Glomerular visceral epithelial cell (primary cell): ENCODE data around the gene IDUA.

Source experiments
- DNase-seq: peaks from one replicate; pipeline ENCODE4 v3.0.0-alpha.2; 2016; ENCODE audit errors: extremely low spot score

Gene IDUA

GRCh38 chr4:1030559-1030958 lies 43.7 kb downstream of the IDUA start:
- DNase-seq: no peak

DNA sequence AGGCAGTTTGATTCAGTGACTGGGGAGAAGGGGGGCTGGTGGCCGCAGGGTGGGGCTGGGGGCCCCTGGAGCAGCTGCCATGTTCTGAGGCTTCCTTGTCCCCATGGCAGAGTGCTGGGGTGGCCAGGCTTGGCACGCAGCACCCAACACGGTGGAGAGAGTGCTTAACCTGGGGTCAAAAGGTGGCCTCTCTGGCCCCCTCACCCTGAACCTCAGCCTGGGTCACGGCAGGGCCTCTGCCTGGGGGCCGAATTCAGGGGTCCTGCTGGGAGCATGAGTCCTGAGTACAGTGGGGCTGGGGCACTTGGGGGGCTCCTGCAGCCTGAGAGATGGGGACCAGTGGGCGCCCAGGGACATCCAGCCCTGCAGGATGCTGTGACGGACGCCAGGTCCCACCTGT lies 44.5 kb downstream of the IDUA start:
- DNase-seq: no peak

GRCh38 chr4:1031956-1032795 lies 45.3 kb downstream of the IDUA start:
- no peak for DNase-seq

DNA sequence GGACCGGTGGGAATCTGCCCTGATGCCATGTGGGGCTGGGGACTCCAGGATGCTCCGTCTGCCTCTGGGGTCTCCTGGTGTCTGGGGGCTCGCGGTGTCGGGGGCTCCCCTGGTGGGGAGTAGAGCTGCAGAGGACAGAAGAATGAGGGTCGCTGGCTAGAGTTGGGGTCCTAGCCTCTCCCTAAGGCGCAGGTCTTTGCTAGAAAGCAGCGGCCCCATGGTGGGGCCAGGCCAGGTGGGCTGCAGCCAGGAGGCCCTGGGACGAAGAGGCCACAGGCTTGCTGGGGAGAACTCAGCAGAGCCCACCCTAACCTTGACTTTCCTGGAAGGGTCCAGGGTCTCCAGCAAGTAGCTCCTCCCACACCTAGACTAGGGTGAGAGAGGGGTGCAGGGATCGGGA lies 46.0 kb downstream of the IDUA start:
- DNase-seq: no peak

DNA sequence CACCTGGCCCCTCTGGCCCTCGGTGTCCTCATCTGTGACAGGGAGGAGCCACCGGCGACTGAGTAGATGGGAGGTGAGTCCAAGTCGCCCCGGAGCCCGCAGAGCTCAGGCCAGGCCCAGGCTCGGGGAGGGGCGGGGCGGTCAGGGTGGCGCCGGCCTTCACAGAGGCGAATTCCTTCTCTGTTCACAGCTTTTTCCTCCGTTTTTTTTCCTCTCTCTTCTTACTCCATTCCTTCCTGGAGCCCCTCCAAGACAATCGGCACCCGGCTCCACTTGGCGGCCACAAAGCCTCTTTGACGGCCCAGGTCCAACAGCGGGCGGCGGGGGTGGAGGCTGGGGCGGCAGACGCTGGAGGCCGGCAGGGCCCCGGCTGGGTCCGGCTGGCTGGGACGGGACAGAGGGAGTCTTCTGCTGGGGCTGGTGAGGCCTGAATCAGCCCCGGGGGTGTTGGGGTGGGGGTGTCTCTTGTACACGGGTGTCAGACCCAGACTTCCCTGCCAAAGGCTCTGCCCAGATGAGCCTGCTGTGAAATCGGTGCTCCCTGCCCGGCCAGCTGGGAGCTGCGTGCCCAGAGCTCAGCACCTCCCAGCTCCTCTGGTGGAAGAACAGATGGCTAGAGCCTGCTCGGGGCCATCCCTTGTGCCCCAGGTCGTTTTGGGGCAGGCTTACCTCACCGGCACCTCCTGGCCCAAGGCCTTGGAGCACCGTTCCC lies 47.2 kb downstream of the IDUA start:
- no peak for DNase-seq

GRCh38 chr4:1035510-1035909 lies 48.7 kb downstream of the IDUA start:
- DNase-seq: no peak

- DNase-seq: no peak
These were observed 49.3 kb downstream of the IDUA start for GRCh38 chr4:1036095-1036494.

GRCh38 chr4:1036976-1037810 lies 50.3 kb downstream of the IDUA start:
- no peak for DNase-seq

DNA sequence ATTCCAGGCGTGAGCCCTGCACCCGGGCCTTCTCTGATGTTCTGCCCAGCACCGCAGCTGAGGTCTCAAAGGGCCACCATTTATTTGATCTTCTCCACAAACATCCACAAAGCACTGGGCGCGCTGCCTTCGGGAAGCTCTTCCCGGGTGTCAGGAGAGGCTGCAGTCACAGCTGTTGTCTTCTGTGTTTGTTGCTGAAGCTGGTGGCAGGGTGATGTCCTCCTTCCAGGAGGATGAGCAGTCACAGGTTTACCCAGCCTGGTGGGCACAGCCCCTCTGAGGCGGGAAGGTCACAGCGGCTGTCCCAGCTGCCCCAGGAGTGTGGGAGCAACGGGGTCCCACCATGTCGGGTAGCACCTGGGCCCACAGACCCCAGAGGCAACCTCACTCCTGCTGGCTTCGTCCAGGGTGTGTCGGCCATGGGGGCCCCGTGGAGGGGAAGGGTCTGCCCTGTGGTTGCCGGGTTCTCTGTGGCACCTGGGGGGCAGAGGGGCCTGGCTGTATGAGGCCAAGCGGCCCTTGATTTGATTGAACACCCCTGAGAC lies 52.2 kb downstream of the IDUA start:
- DNase-seq: no peak

- no peak for DNase-seq
These were observed 52.9 kb downstream of the IDUA start for GRCh38 chr4:1039493-1040343.

GRCh38 chr4:1040344-1041146 lies 53.7 kb downstream of the IDUA start:
- no peak for DNase-seq

GRCh38 chr4:1041147-1041935 lies 54.5 kb downstream of the IDUA start:
- peak; percentile 75 for DNase-seq

DNA sequence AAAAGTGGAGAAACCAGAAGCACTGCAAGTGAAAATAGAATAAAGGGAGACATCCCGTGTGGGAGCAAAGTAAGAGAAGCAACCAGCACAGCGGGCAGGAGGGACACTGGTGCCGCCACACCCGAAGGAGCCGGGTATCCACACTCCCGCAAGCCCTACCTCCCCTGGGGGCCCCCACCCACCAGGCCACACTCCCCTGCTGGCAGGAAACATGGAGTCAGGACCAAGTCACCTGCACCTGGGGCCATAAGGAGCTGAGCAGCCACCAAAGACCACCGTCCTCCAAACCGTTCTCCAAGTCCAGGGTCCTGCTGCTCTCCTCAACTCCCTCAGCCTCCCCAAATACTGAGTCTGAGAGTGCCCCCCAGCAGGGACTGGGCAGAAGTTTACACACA lies 55.1 kb downstream of the IDUA start:
- no peak for DNase-seq

GRCh38 chr4:1042352-1043055 lies 55.7 kb downstream of the IDUA start:
- no peak for DNase-seq

GRCh38 chr4:1043162-1043561 lies 56.3 kb downstream of the IDUA start:
- no peak for DNase-seq

DNA sequence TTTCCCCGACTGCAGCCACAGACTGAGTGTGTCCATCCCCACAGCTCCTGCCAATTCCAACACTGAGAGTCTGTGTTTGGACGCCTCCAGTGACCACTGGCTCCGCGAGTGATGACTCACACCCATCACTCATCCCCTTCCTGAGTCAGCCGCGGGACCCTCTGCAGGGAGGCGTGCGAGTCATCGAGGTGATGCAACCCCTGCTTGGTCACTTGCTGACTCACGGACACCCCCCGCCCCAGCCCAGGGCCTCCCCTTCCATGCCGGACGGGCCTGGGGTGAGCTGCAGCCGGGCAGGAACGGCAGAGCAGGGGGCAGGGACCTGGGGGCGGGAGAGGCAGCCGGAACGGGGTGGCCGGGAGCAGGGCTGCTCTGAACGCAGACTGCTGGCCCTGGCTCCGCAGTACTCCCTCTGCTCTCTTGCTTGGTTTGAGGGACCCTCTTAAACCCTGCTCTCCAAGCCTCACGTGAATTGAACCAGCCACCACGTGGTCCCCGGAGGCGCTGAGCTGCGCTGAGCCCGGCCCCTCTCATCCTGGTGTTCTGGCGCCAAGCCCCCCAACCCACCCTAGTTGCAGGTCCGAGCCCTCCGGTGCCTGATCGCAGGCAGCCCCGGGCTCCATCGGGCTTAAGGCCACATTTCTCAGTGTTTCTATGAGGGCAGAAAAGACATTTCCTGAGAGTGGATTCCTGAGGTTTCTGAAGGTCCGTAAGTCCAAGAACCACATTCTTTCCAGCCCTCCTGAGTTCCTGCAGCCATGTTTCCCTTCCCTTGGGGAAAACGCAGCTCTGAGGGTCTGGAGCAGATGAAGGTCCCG lies 57.0 kb downstream of the IDUA start:
- peak; percentile 100 for DNase-seq

- no peak for DNase-seq
These were observed 57.8 kb downstream of the IDUA start for GRCh38 chr4:1044469-1045192.
